Urinary bladder (tissue), 4 donors: ENCODE data around the gene BRIP1. TPM values are rescaled to one million over a fixed set of nuclear protein-coding genes. Genes with fewer than 3 reads are reported as not detected.
"Not testable (repeated sequence)": the region's sequence is repeated elsewhere in the genome, so short reads cannot be mapped to it uniquely, and the experiment has no call there.

Experiments used
- DNase-seq: peaks from one replicate; pipeline ENCODE4 v3.0.0-alpha.2; 2015; ENCODE audit errors: extremely low spot score
- H3K27ac ChIP-seq: one replicate; pipeline ENCODE4 v1.5.1; 2013; ENCODE audit warnings: low read depth, mild to moderate bottlenecking, moderate library complexity
- H3K36me3 ChIP-seq: one replicate; pipeline ENCODE4 v1.6.1; 2013; ENCODE audit warnings: mild to moderate bottlenecking, moderate library complexity; ENCODE audit not compliant: insufficient read depth
- H3K4me1 ChIP-seq: one replicate; pipeline ENCODE4 v1.6.1; 2013; ENCODE audit warnings: mild to moderate bottlenecking, moderate library complexity; ENCODE audit not compliant: insufficient read depth
- H3K4me3 ChIP-seq: one replicate; pipeline ENCODE4 v1.5.1; 2013; ENCODE audit warnings: low read depth, low read length
- WGBS: extraction: QIAGEN DNeasy Blood & Tissue Kit; methylation state at CpG from one replicate; pipeline ENCODE4 v1.1.7; 2013; 5-methylcytosine and 5-hydroxymethylcytosine counted together
- polyA plus RNA-seq: library from polyadenylated mRNA; stranded (reverse); fragments of 200-250 nt; gene quantifications from one replicate; pipeline ENCODE4 v1.2.3, GENCODE V29; 2013
- total RNA-seq: library from RNA; depleted of rRNA; stranded (reverse); fragments of >200 nt; gene quantifications from one replicate; pipeline ENCODE4 v1.2.3, GENCODE V29; 2014
- donor health status: healthy with polysubstance abuse.
- donor health status: healthy.

BRIP1 gene
- total and polyA plus RNA-seq, 2 donors = 0.41 to 19.0 TPM

GRCh38 chr17:61686113-61686512 lies 177.2 kb downstream of the BRIP1 start:
- H3K36me3 ChIP-seq = no peaks in the 10 kb centered on the region
- no peak overlapping the region for H3K27ac ChIP-seq
- 99% methylated on average over 1 of the region's 1 CpG for WGBS
- no peak for DNase-seq
- H3K4me1 ChIP-seq = no peaks in the 10 kb centered on the region
- no peak overlapping the region for H3K4me3 ChIP-seq

- Histone ChIP-seq H3K27ac (no peak overlapping the region), H3K4me1 (no peaks in the 10 kb centered on the region), H3K36me3 (no peaks in the 10 kb centered on the region), H3K4me3 (no peak overlapping the region)
- WGBS = 96% methylated on average over 5 of the region's 5 CpGs
- no peak for DNase-seq
These were observed 178.5 kb downstream of the BRIP1 start for GRCh38 chr17:61684818-61685217.

- DNase-seq = no peak
- Histone ChIP-seq H3K36me3 (no peaks in the 10 kb centered on the region), H3K27ac (no peak overlapping the region), H3K4me1 (no peaks in the 10 kb centered on the region), H3K4me3 (no peak overlapping the region)
- 88% methylated on average over 1 of the region's 1 CpG for WGBS
These were observed 179.2 kb downstream of the BRIP1 start for GRCh38 chr17:61684172-61684571.

GRCh38 chr17:61683466-61683865 lies 179.9 kb downstream of the BRIP1 start:
- no peak for DNase-seq
- no peaks in the 10 kb centered on the region for H3K4me1 ChIP-seq
- H3K4me3 ChIP-seq = no peak overlapping the region

GRCh38 chr17:61680921-61681320 lies 182.4 kb downstream of the BRIP1 start:
- WGBS = 94% methylated on average over 10 of the region's 10 CpGs
- H3K4me1 ChIP-seq = no peaks in the 10 kb centered on the region
- no peaks in the 10 kb centered on the region for H3K36me3 ChIP-seq
- no peak for DNase-seq
- no peak overlapping the region for H3K4me3 ChIP-seq
- H3K27ac ChIP-seq = no peak overlapping the region

More at GRCh38 chr17:61683466-61683865, 179.9 kb downstream of the BRIP1 start:
- H3K36me3 ChIP-seq = no peaks in the 10 kb centered on the region
- no peak overlapping the region for H3K27ac ChIP-seq
- 91% methylated on average over 2 of the region's 2 CpGs for WGBS

GRCh38 chr17:61678339-61678738 lies 185.0 kb downstream of the BRIP1 start:
- no peak overlapping the region for H3K27ac ChIP-seq
- DNase-seq = no peak
- H3K4me1 ChIP-seq = no peaks in the 10 kb centered on the region
- 83% methylated on average over 1 of the region's 1 CpG for WGBS
- H3K4me3 ChIP-seq = no peak overlapping the region
- no peaks in the 10 kb centered on the region for H3K36me3 ChIP-seq

GRCh38 chr17:61677150-61677811 lies 186.0 kb downstream of the BRIP1 start:
- not testable (repeated sequence) for H3K4me1 ChIP-seq, DNase-seq, H3K36me3 ChIP-seq, H3K27ac ChIP-seq, H3K4me3 ChIP-seq
- WGBS = 84% methylated on average over 7 of the region's 7 CpGs

GRCh38 chr17:61676522-61676921 lies 186.8 kb downstream of the BRIP1 start:
- not testable (repeated sequence) for H3K27ac ChIP-seq, DNase-seq, H3K4me1 ChIP-seq, H3K4me3 ChIP-seq, H3K36me3 ChIP-seq

GRCh38 chr17:61674609-61675008 lies 188.7 kb downstream of the BRIP1 start:
- not testable (repeated sequence) for H3K27ac ChIP-seq, H3K36me3 ChIP-seq, H3K4me1 ChIP-seq, DNase-seq, H3K4me3 ChIP-seq
- 95% methylated on average over 2 of the region's 2 CpGs for WGBS

GRCh38 chr17:61673019-61673897 lies 190.1 kb downstream of the BRIP1 start:
- H3K4me3 ChIP-seq, H3K4me1 ChIP-seq, H3K36me3 ChIP-seq, DNase-seq, H3K27ac ChIP-seq: not testable (repeated sequence)
- 87% methylated on average over 16 of the region's 16 CpGs for WGBS

- no peak for DNase-seq
- Histone ChIP-seq H3K27ac (no peak overlapping the region), H3K4me1 (no peaks in the 10 kb centered on the region), H3K36me3 (no peaks in the 10 kb centered on the region), H3K4me3 (no peak overlapping the region)
- 55% methylated on average over 1 of the region's 1 CpG for WGBS
These were observed 191.2 kb downstream of the BRIP1 start for GRCh38 chr17:61672140-61672539.

GRCh38 chr17:61670691-61671090 lies 192.6 kb downstream of the BRIP1 start:
- no peak overlapping the region for H3K4me3 ChIP-seq
- H3K36me3 ChIP-seq = no peaks in the 10 kb centered on the region
- no peaks in the 10 kb centered on the region for H3K4me1 ChIP-seq
- no peak for DNase-seq
- 84% methylated on average over 2 of the region's 2 CpGs for WGBS
- no peak overlapping the region for H3K27ac ChIP-seq

- no peak for DNase-seq
- Histone ChIP-seq H3K36me3 (no peaks in the 10 kb centered on the region), H3K27ac (no peak overlapping the region), H3K4me1 (no peaks in the 10 kb centered on the region), H3K4me3 (no peak overlapping the region)
These were observed 193.8 kb downstream of the BRIP1 start for GRCh38 chr17:61669522-61669921.

- Histone ChIP-seq H3K27ac (no peak overlapping the region), H3K4me1 (no peaks in the 10 kb centered on the region), H3K36me3 (no peaks in the 10 kb centered on the region), H3K4me3 (no peak overlapping the region)
- DNase-seq = no peak
- 93% methylated on average over 3 of the region's 3 CpGs for WGBS
These were observed 194.8 kb downstream of the BRIP1 start for GRCh38 chr17:61668486-61668885.
